MM.1S (cell line): ENCODE data around the gene DMAC1.

Experiments
- EZH2 ChIP-seq: fragments of 300-600 bp; sonication (generic); optimal IDR thresholded peaks from 2 replicates; pipeline ENCODE3; 2017; ENCODE audit warnings: low read depth, mild to moderate bottlenecking, antibody characterized with exemption, low read length, mixed read lengths
- EZH2phosphoT487 ChIP-seq: fragments of 300-600 bp; sonication (generic); IDR thresholded peaks from 2 replicates; pipeline ENCODE4 v1.6.1; 2018; ENCODE audit warnings: antibody characterized with exemption, low read length
- TF ChIP-seq, protein P1 (sequence below): fragments of 300-600 bp; sonication (generic); IDR thresholded peaks from 2 replicates; pipeline ENCODE4 v1.5.1; 2016; ENCODE audit warnings: antibody characterized with exemption, low read length, mixed read lengths

DNA sequence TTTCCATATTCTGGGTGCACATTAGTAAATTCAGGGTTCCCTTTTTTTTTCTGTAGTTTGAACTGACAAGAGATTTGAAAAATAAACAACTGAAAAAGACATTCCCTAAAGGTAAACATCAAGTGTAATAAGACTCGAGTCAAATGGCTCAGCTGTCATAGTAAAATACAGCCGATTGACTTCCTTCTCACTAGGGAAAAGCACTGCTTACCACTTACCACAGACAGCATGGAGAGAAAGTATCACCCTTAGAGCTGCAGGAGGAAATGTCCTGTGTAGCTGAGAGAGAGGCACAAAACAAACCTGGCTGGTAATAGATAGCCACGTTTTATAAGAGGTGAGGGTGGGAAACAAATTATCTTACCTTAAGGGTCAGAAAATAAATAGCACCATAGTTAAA is 12.1 kb upstream of the DMAC1 start:
- TF ChIP-seq, protein P1, sequence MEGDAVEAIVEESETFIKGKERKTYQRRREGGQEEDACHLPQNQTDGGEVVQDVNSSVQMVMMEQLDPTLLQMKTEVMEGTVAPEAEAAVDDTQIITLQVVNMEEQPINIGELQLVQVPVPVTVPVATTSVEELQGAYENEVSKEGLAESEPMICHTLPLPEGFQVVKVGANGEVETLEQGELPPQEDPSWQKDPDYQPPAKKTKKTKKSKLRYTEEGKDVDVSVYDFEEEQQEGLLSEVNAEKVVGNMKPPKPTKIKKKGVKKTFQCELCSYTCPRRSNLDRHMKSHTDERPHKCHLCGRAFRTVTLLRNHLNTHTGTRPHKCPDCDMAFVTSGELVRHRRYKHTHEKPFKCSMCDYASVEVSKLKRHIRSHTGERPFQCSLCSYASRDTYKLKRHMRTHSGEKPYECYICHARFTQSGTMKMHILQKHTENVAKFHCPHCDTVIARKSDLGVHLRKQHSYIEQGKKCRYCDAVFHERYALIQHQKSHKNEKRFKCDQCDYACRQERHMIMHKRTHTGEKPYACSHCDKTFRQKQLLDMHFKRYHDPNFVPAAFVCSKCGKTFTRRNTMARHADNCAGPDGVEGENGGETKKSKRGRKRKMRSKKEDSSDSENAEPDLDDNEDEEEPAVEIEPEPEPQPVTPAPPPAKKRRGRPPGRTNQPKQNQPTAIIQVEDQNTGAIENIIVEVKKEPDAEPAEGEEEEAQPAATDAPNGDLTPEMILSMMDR = no peak
- TF ChIP-seq EZH2phosphoT487 = no peak
- no peak for TF ChIP-seq EZH2
